A673 (cell line): Measurements from ENCODE around the gene SMCHD1.

Experiments used
- CTCF ChIP-seq: fragments of 300-800, 200-600 bp; sonication (generic); conservative IDR thresholded peaks from 2 replicates; pipeline ENCODE4 v1.5.1; 2017; ENCODE audit warnings: low read depth, mild to moderate bottlenecking, antibody characterized with exemption, low read length, moderate library complexity, mixed read lengths
- EZH2 ChIP-seq: fragments of 200-600 bp; sonication (generic); IDR thresholded peaks from 2 replicates; pipeline ENCODE4 v1.6.1; 2017; ENCODE audit warnings: borderline replicate concordance, low read depth, mild to moderate bottlenecking, mixed read lengths, antibody characterized with exemption, low read length; ENCODE audit not compliant: poor library complexity, severe bottlenecking

GRCh38 chr18:2627821-2628276, 27.7 kb upstream of the SMCHD1 start:
- TF ChIP-seq CTCF (no peak), EZH2 (no peak)
